GM12878 (cell line): ENCODE measurements around the gene CGREF1. TPM values are rescaled to one million over a fixed set of nuclear protein-coding genes. Genes with fewer than 3 reads are reported as not detected.

Experiments used
- ATAC-seq: fragments of 200-7000 bp; cut with Tn5 transposase; 3 replicates; pipeline ENCODE4 v1.9.1; 2020; ENCODE audit warnings: mild to moderate bottlenecking, moderate library complexity
- BruUV-seq: library from RNA; stranded (reverse); fragments of 400-500 nt; replicated peaks from 2 replicates; lab custom pipeline; 2021; lab: Mats Ljungman, UMichigan
- CTCF ChIA-PET: fragments of 300-600 bp; sonication (Branson Sonifier 250); formaldehyde crosslinking; extraction: SDS; loops from one replicate; lab custom pipeline; 2021; ENCODE audit warnings: inconsistent platforms; lab: Yijun Ruan, JAX
- POLR2A ChIA-PET: fragments of 350-600 bp; formaldehyde crosslinking; extraction: SDS; loops from one replicate; lab custom pipeline; 2021; ENCODE audit warnings: inconsistent platforms; lab: Charles Lee
- RAD21 ChIA-PET: fragments of 300-600 bp; sonication (Branson Sonifier 250); formaldehyde crosslinking; loops from one replicate; lab custom pipeline; 2023; ENCODE audit warnings: antibody characterized with exemption; ENCODE audit not compliant: unreplicated experiment; lab: Charles Lee
- SMC1A ChIA-PET: fragments of 300-600 bp; sonication (Branson Sonifier 250); formaldehyde crosslinking; loops from one replicate; lab custom pipeline; 2023; ENCODE audit not compliant: unreplicated experiment, uncharacterized antibody; lab: Charles Lee
- DNase-seq: peaks from one replicate; pipeline ENCODE4 v3.0.0-alpha.2; 2011; ENCODE audit warnings: low read depth, low spot score
- FAIRE-seq: peaks from 3 replicates; lab custom pipeline; 2011; peaks lifted over from hg19 to GRCh38; lab: Jason Lieb, UNC
- H2AFZ ChIP-seq: 2 replicates; pipeline ENCODE4 v1.6.0; 2011; ENCODE audit warnings: low read depth, low read length, control low read depth; ENCODE audit not compliant: control insufficient read depth
- H3K27ac ChIP-seq: 2 replicates; pipeline ENCODE4 v1.5.1; 2011; ENCODE audit warnings: control low read depth; ENCODE audit not compliant: control insufficient read depth, insufficient read depth
- H3K27me3 ChIP-seq, 2 experiments: replicated peaks in 1 of 2; 2 replicates each; pipeline versions ENCODE4 v1.6.0 to v1.6.1; 2011; ENCODE audit warnings: low read length in 1 of 2; ENCODE audit not compliant: control insufficient read depth in 2 of 2, insufficient read depth in 2 of 2
- H3K36me3 ChIP-seq, 2 experiments: 2 replicates each; pipeline ENCODE4 v1.5.1; 2011; ENCODE audit warnings: low read length in 1 of 2; ENCODE audit not compliant: control insufficient read depth in 2 of 2, insufficient read depth in 2 of 2
- H3K4me1 ChIP-seq: 2 replicates; pipeline ENCODE4 v1.6.1; 2011; ENCODE audit warnings: mild to moderate bottlenecking, low read length, moderate library complexity, mixed read lengths; ENCODE audit not compliant: control insufficient read depth, insufficient read depth
- H3K4me2 ChIP-seq: 2 replicates; pipeline ENCODE4 v1.6.0; 2011; ENCODE audit warnings: control low read depth; ENCODE audit not compliant: control insufficient read depth, insufficient read depth
- H3K4me3 ChIP-seq: fragments of 200-600 bp; sonication (generic); 2 replicates; pipeline ENCODE4 v1.5.1; 2016
- H3K79me2 ChIP-seq: 2 replicates; pipeline ENCODE4 v1.6.0; 2011; ENCODE audit warnings: low read length; ENCODE audit not compliant: control insufficient read depth, insufficient read depth
- H3K9ac ChIP-seq: 2 replicates; pipeline ENCODE4 v1.8.0; 2011; ENCODE audit warnings: low read length, control low read depth, mixed read lengths; ENCODE audit not compliant: control insufficient read depth, insufficient read depth
- H3K9me3 ChIP-seq: replicated peaks from 3 replicates; pipeline ENCODE4 v1.5.1; 2011; ENCODE audit warnings: mild to moderate bottlenecking, low read length; ENCODE audit not compliant: control insufficient read depth, insufficient read depth
- H4K20me1 ChIP-seq: 2 replicates; pipeline ENCODE4 v1.6.0; 2011; ENCODE audit not compliant: control insufficient read depth, insufficient read depth
- BMI1 ChIP-seq: fragments of 450-650 bp; IDR thresholded peaks from 2 replicates; pipeline ENCODE4 v1.6.1; 2016; ENCODE audit warnings: mild to moderate bottlenecking, moderate library complexity, borderline replicate concordance
- CUX1 ChIP-seq: IDR thresholded peaks from 2 replicates; pipeline ENCODE4 v1.6.1; 2012; ENCODE audit warnings: improper control_type of control experiment, low read depth, low read length; ENCODE audit not compliant: insufficient replicate concordance
- FOXM1 ChIP-seq: IDR thresholded peaks from 2 replicates; pipeline ENCODE4 v1.6.1; 2012; ENCODE audit warnings: low read depth, mild to moderate bottlenecking, inconsistent platforms, low read length, moderate library complexity
- HDGF ChIP-seq: fragments of 450-650 bp; IDR thresholded peaks from 2 replicates; pipeline ENCODE4 v1.6.1; 2016; ENCODE audit warnings: antibody characterized with exemption
- MTA2 ChIP-seq: fragments of 450-650 bp; IDR thresholded peaks from 2 replicates; pipeline ENCODE4 v1.6.1; 2016; ENCODE audit warnings: low read depth, mild to moderate bottlenecking, moderate library complexity
- NKRF ChIP-seq: fragments of 450-650 bp; conservative IDR thresholded peaks from 2 replicates; pipeline ENCODE4 v1.6.1; 2017; ENCODE audit warnings: mild to moderate bottlenecking, moderate library complexity
- RB1 ChIP-seq: fragments of 450-650 bp; formaldehyde crosslinking; IDR thresholded peaks from 2 replicates; pipeline ENCODE4 v1.6.1; 2017; ENCODE audit warnings: mild to moderate bottlenecking, borderline replicate concordance
- TAF1 ChIP-seq: IDR thresholded peaks from 2 replicates; pipeline ENCODE4 v1.6.1; 2011; ENCODE audit warnings: mild to moderate bottlenecking, low read depth, low read length, borderline replicate concordance
- YBX1 ChIP-seq: fragments of 450-650 bp; IDR thresholded peaks from 2 replicates; pipeline ENCODE4 v1.6.1; 2016; ENCODE audit warnings: antibody characterized with exemption
- WGBS: methylation state at CpG from one replicate; pipeline ENCODE4 v1.1.6; 2016; ENCODE audit warnings: low lambda C conversion rate; ENCODE audit not compliant: insufficient replicate concordance, insufficient coverage; ENCODE audit errors: missing lambda C conversion rate; 5-methylcytosine and 5-hydroxymethylcytosine counted together
- in situ Hi-C: fragments of 300-500 bp; cut with MboI; formaldehyde crosslinking; loops from 9 replicates; pipeline ENCODE4 v1.14.3; 2018; ENCODE audit warnings: mixed read lengths
- intact Hi-C: fragments of 100-400 bp; cut with micrococcal nuclease; formaldehyde crosslinking; loops from one replicate; pipeline ENCODE4 v1.14.2; 2022; ENCODE audit not compliant: unreplicated experiment
- polyA plus RNA-seq, 11 experiments: library from polyadenylated mRNA; depleted of rRNA in 4 of 11; unstranded in 6 of 11; stranded (reverse) in 5 of 11; fragments of >200 nt; fragmentation: Nextera tagmentation in 4 of 11; fragmentation: Illumina TruSeq in 1 of 11; extraction: Ambion mirVana in 4 of 11; extraction: Trizol in 1 of 11; gene quantifications; 1 replicate in 1 of 11; 2 replicates in 10 of 11; pipeline versions ENCODE4 v1.2.1 to v1.2.3, GENCODE V29; 2011 to 2016; ENCODE audit warnings: inconsistent platforms in 2 of 11, missing spikeins in 2 of 11, low read depth in 1 of 11
- total RNA-seq, 4 experiments: library from RNA; depleted of rRNA in 3 of 4; stranded (reverse); fragments of >200 nt in 3 of 4; fragmentation: Illumina TruSeq in 1 of 4; extraction: Trizol in 1 of 4; gene quantifications; 2 replicates each; pipeline versions ENCODE4 v1.2.1 to v1.2.3, GENCODE V29; 2013 to 2021

Gene CGREF1
- total and polyA plus RNA-seq, 10 of the 15 experiments (the other 5 are each of a cell fraction or from before 2014, with no cell fraction given): 0.06 to 0.21 TPM; not detected in 8

- WGBS: 50% methylated on average over 6 of the region's 6 CpGs
- no peak for TF ChIP-seq RB1
- intact Hi-C loops (no loop called here), in situ Hi-C loops (no loop called here)
- ChIA-PET POLR2A (interaction anchor here (1.0 kb wide), 1 partner anchor 32 kb away, joined by 3 read pairs; no protein-coding TSS in a partner anchor), CTCF (interaction anchor here (0.9 to 2.2 kb wide), 2 partner anchors 11 to 24 kb away, joined by 3 to 5 read pairs; no protein-coding TSS in a partner anchor), SMC1A (interaction anchor here (0.9 kb wide), 1 partner anchor 11 kb away, joined by 3 read pairs; no protein-coding TSS in a partner anchor), RAD21 (no interaction called here)
- Histone ChIP-seq H4K20me1 (no peaks in the 10 kb centered on the region), H3K79me2 (no peaks in the 10 kb centered on the region), H3K4me3 (no peak overlapping the region), H2AFZ (no peak overlapping the region), H3K4me1 (peaks cover 19% of the 10 kb centered on the region), H3K27ac (no peak overlapping the region), H3K9me3 (no peaks in the 10 kb centered on the region; the same call in 1 of the 3 replicates), H3K27me3 (no peaks in the 10 kb centered on the region), H3K4me2 (no peak overlapping the region), H3K36me3 (no peaks in the 10 kb centered on the region), H3K9ac (no peak overlapping the region)
- FAIRE-seq (no peak), DNase-seq (no peak), ATAC-seq (no peak)
- BruUV-seq: no TSS peak
Measured at GRCh38 chr2:27159271-27159670, 40.3 kb upstream of the CGREF1 start.

- ATAC-seq (no peak), FAIRE-seq (no peak), DNase-seq (no peak)
- Histone ChIP-seq H3K9ac (no peak overlapping the region), H3K4me1 (peaks cover 11% of the 10 kb centered on the region), H3K4me2 (no peak overlapping the region), H3K36me3 (no peaks in the 10 kb centered on the region), H3K79me2 (no peaks in the 10 kb centered on the region), H3K27me3 (no peaks in the 10 kb centered on the region), H2AFZ (no peak overlapping the region), H3K9me3 (no peaks in the 10 kb centered on the region; the same call in 2 of the 3 replicates), H4K20me1 (no peaks in the 10 kb centered on the region), H3K27ac (no peak overlapping the region), H3K4me3 (no peak overlapping the region)
- ChIA-PET SMC1A (interaction anchor here (0.9 kb wide), 1 partner anchor 12 kb away, joined by 3 read pairs; no protein-coding TSS in a partner anchor), POLR2A (interaction anchor here (1.0 kb wide), 1 partner anchor 33 kb away, joined by 3 read pairs; no protein-coding TSS in a partner anchor), RAD21 (interaction anchor here (0.6 kb wide), 1 partner anchor 120 kb away, joined by 4 read pairs; no protein-coding TSS in a partner anchor), CTCF (interaction anchor here (2.1 to 2.2 kb wide), 2 partner anchors 12 to 145 kb away, joined by 5 read pairs; no protein-coding TSS in a partner anchor)
- BruUV-seq: no TSS peak
- WGBS: 56% methylated on average over 6 of the region's 6 CpGs
- in situ Hi-C loops (no loop called here), intact Hi-C loops (no loop called here)
- no peak for TF ChIP-seq CUX1
- TF ChIP-seq YBX1: no peak
- no peak for TF ChIP-seq NKRF
- no peak for TF ChIP-seq HDGF
- no peak for TF ChIP-seq TAF1
- no peak for TF ChIP-seq MTA2
- TF ChIP-seq FOXM1: no peak
- no peak for TF ChIP-seq BMI1
Measured at GRCh38 chr2:27158468-27158867, 39.5 kb upstream of the CGREF1 start.
